Adrenal gland (tissue), 12 donors: ENCODE measurements around the gene SLTM. TPM values are rescaled to one million over a fixed set of nuclear protein-coding genes. Genes with fewer than 3 reads are reported as not detected.

ENCODE experiments used
- DNase-seq, 7 donors: peaks; one replicate each; pipeline ENCODE4 v3.0.0-alpha.2; 2019 to 2020
- H3K27ac ChIP-seq, 5 donors: fragments of 200-600 bp; sonication (generic) in 4 of 5; 1 replicate in 3 of 5; 2 replicates in 2 of 5; pipeline versions ENCODE4 v1.5.1 to v1.8.0; 2016 to 2020; ENCODE audit warnings: mild to moderate bottlenecking in 1 of 5
- H3K27me3 ChIP-seq: fragments of 200-600 bp; 2 replicates; pipeline ENCODE4 v1.8.0; 2021
- H3K36me3 ChIP-seq, 2 donors: fragments of 200-600 bp; replicated peaks in 1 of 2; 1 replicate in 1 of 2; 2 replicates in 1 of 2; pipeline versions ENCODE4 v1.5.1 to v1.8.0; 2018 to 2022
- H3K4me1 ChIP-seq, 2 donors: fragments of 200-600 bp; replicated peaks in 1 of 2; 1 replicate in 1 of 2; 2 replicates in 1 of 2; pipeline versions ENCODE4 v1.5.1 to v1.8.0; 2018 to 2021
- H3K4me3 ChIP-seq, 4 donors: fragments of 200-600 bp; sonication (generic) in 3 of 4; one replicate each; pipeline ENCODE4 v1.5.1; 2016 to 2018
- H3K9me3 ChIP-seq, 3 donors: fragments of 200-600 bp; sonication (generic) in 1 of 3; replicated peaks in 1 of 3; 1 replicate in 2 of 3; 2 replicates in 1 of 3; pipeline versions ENCODE4 v1.5.1 to v1.8.0; 2016 to 2021
- CTCF ChIP-seq, 6 experiments: fragments of 450-650 bp in 4 of 6; fragments of 200-600 bp in 2 of 6; sonication (generic) in 1 of 6; IDR thresholded peaks; 1 replicate in 5 of 6; 2 replicates in 1 of 6; pipeline versions ENCODE4 v1.5.1 to v1.8.0; 2016 to 2021; ENCODE audit warnings: antibody characterized with exemption in 6 of 6, mild to moderate bottlenecking in 2 of 6, moderate library complexity in 1 of 6
- POLR2A ChIP-seq, 2 donors: fragments of 450-650 bp; IDR thresholded peaks; one replicate each; pipeline ENCODE4 v1.6.1; 2017; ENCODE audit warnings: antibody characterized with exemption in 2 of 2, mild to moderate bottlenecking in 2 of 2, moderate library complexity in 1 of 2
- WGBS, 4 donors: extraction: QIAGEN DNeasy Blood & Tissue Kit in 2 of 4; methylation state at CpG; one replicate each; pipeline versions ENCODE4 v1.1.5 to v1.1.7; 2013 to 2017; 5-methylcytosine and 5-hydroxymethylcytosine counted together
- intact Hi-C, 2 donors: fragments of 100-400 bp; cut with DNase I; formaldehyde crosslinking; loops; one replicate each; pipeline versions ENCODE4 v1.14.1 to v1.15.0; 2022 to 2023
- polyA plus RNA-seq, 3 donors: library from polyadenylated mRNA; stranded (reverse); fragments of 200-250 nt in 2 of 3; fragments of 350-450 nt in 1 of 3; fragmentation: Illumina TruSeq in 1 of 3; extraction: RNeasy Lipid Tissue Mini Kit (QIAGEN cat#74804) in 1 of 3; gene quantifications; one replicate each; pipeline ENCODE4 v1.2.3, GENCODE V29; 2013 to 2014
- total RNA-seq, 9 donors: library from RNA; depleted of rRNA in 4 of 9; stranded (reverse); fragments of >200 nt in 4 of 9; fragments of 120-200 nt in 1 of 9; fragmentation: NEBNext Ultra II Directional in 1 of 9; extraction: Animal tissue kit (Norgen Biotek cat#: 25700) in 1 of 9; gene quantifications; one replicate each; pipeline versions ENCODE4 v1.1.0 to v1.2.4, GENCODE V29; 2013 to 2023
- donor health status: healthy with polysubstance abuse.
- donor health status: Bipolar disorder and iron deficiency.
- donor health status: DM: yes; HTN: yes; CAD: no.
- donor health status: DM: no; HTN: no; CAD: no.
- donor health status: DM: no; HTN: no; CAD: no.
- donor health status: DM: yes; HTN: yes; CAD: no.

Gene SLTM
- total and polyA plus RNA-seq, 12 donors: 31.4 to 87.0 (median 53.2) TPM

- Histone ChIP-seq H3K27ac (no peak overlapping the region), H3K27me3 (no peaks in the 10 kb centered on the region), H3K4me3 (no peak overlapping the region), H3K36me3 (peaks cover 0 to 98% of the 10 kb centered on the region in 2 donors), H3K4me1 (peaks cover 5 to 8% of the 10 kb centered on the region in 2 donors), H3K9me3 (no peaks in the 10 kb centered on the region)
- DNase-seq: no peak
- intact Hi-C loops: no loop called here
- TF ChIP-seq POLR2A (IDR thresholded peaks at IDR 0.05) (no peak), CTCF (IDR thresholded peaks at IDR 0.05) (no peak)
- WGBS, 4 donors: 50 to 59% (median 56%) methylated on average over 4 of the region's 4 CpGs
Measured at GRCh38 chr15:58882243-58882642, 51.2 kb downstream of the SLTM start.

DNA sequence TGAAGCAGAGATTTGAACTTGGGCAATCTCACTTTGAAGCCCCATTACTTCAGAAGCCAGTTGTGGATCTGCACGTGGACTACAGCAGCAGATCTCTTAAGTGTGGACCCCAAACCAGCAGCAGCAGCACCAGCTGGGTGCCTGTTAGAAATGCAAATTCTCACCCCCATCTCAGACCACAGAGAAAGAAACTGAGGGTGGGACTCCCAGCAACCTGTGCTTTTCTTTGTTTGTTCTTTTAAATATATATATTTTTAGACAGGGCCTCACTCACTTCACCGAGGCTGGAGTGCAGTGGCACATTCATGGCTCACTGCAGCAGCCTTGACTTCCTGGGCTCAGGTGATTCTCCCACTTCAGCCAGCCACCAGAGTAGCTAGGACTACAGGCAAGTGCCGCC is 53.2 kb downstream of the SLTM start:
- no peak for DNase-seq
- Histone ChIP-seq H3K9me3 (no peaks in the 10 kb centered on the region), H3K27ac (no peak overlapping the region), H3K4me1 (peaks cover 5 to 8% of the 10 kb centered on the region in 2 donors), H3K4me3 (no peak overlapping the region), H3K36me3 (peaks cover 0 to 82% of the 10 kb centered on the region in 2 donors), H3K27me3 (no peaks in the 10 kb centered on the region)
- TF ChIP-seq CTCF (IDR thresholded peaks at IDR 0.05) (no peak), POLR2A (IDR thresholded peaks at IDR 0.05) (no peak)
- WGBS, 4 donors: 65 to 89% (median 86%) methylated on average over 3 of the region's 3 CpGs
- intact Hi-C loops: no loop called here

- H3K36me3 ChIP-seq: peaks cover 0 to 61% of the 10 kb centered on the region in 2 donors
- no peak overlapping the region for H3K4me3 ChIP-seq
- DNase-seq: no peak
- H3K27me3 ChIP-seq: no peaks in the 10 kb centered on the region
- no peaks in the 10 kb centered on the region for H3K9me3 ChIP-seq
- H3K4me1 ChIP-seq: peaks cover 5 to 8% of the 10 kb centered on the region in 2 donors
- intact Hi-C loops: no loop called here
- H3K27ac ChIP-seq: no peak overlapping the region
- 94 to 96% (median 95%) methylated on average over 12 of the region's 12 CpGs for WGBS, 4 donors
- TF ChIP-seq POLR2A (IDR thresholded peaks at IDR 0.05) (no peak), CTCF (IDR thresholded peaks at IDR 0.05) (no peak)
Measured at GRCh38 chr15:58877999-58878825, 55.3 kb downstream of the SLTM start.

DNA sequence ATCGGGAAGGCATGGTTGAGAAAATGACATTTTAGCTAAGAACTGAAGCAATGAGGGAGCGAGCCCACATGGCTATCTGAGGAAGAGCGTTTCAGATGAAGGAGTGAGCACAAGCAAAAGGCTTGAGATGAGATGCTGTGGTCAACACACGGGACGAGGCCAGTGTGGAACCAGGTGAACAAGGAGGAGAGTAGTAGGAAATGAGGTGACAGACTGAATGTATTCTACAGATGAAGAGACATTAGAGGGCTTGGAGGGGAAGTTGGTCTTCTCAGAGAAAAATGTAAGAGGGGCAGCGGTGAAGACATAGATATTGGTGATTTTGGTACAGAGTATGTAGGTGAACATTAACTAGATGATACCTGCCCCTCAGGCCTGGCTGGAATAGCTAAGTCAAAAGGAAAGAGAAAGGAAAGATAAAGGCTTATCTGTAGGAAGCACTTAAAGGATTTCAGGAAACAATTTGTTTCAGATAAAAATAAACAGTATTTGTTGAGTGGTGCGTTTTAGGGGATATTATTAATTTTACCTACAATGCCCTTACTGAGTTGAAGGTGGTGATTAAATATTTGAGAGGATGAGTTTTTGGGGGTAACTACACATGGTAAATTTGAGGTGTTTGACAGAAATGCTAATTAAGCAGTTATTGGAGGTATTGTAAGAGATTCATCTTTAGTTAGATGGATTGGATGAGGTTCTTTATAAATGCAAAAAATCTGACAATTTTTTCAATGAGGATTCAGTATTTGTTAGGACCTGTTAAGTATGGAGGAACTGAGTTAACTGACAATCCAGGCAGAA is 57.0 kb downstream of the SLTM start:
- Histone ChIP-seq H3K27ac (no peak overlapping the region), H3K9me3 (no peaks in the 10 kb centered on the region), H3K27me3 (no peaks in the 10 kb centered on the region), H3K36me3 (peaks cover 0 to 44% of the 10 kb centered on the region in 2 donors), H3K4me3 (no peak overlapping the region), H3K4me1 (no peaks in the 10 kb centered on the region)
- intact Hi-C loops: no loop called here
- DNase-seq: no peak
- TF ChIP-seq CTCF (IDR thresholded peaks at IDR 0.05) (no peak), POLR2A (IDR thresholded peaks at IDR 0.05) (no peak)
- WGBS, 4 donors: 79 to 91% (median 85%) methylated on average over 7 of the region's 7 CpGs
